IPS DF 6.9 (cell line): Measurements from ENCODE around the gene PCDHGA6.
"Not testable (repeated sequence)": the region's sequence is repeated elsewhere in the genome, so short reads cannot be mapped to it uniquely, and the experiment has no call there.

ENCODE experiments used
- DNase-seq: peaks from one replicate; pipeline ENCODE4 v3.0.0-alpha.2; 2013; ENCODE audit warnings: low read depth, low spot score
- H3K27ac ChIP-seq: one replicate; pipeline ENCODE4 v1.5.1; 2013; ENCODE audit warnings: low read length, control low read depth
- H3K27me3 ChIP-seq: 2 replicates; pipeline ENCODE4 v1.6.1; 2013; ENCODE audit warnings: mild to moderate bottlenecking, low read length; ENCODE audit not compliant: control insufficient read depth, insufficient read depth
- H3K36me3 ChIP-seq: 2 replicates; pipeline ENCODE4 v1.6.1; 2013; ENCODE audit warnings: low read length; ENCODE audit not compliant: control insufficient read depth, insufficient read depth
- H3K4me1 ChIP-seq: 2 replicates; pipeline ENCODE4 v1.6.1; 2013; ENCODE audit warnings: low read length; ENCODE audit not compliant: control insufficient read depth, insufficient read depth
- H3K4me3 ChIP-seq: 2 replicates; pipeline ENCODE4 v1.5.1; 2013; ENCODE audit warnings: mild to moderate bottlenecking, low read length
- H3K9me3 ChIP-seq: 2 replicates; pipeline ENCODE4 v1.6.1; 2013; ENCODE audit warnings: low read length, inconsistent platforms; ENCODE audit not compliant: control insufficient read depth, insufficient read depth
- WGBS: extraction: QIAGEN DNeasy Blood & Tissue Kit; methylation state at CpG from one replicate; pipeline ENCODE4 v1.1.7; 2013; ENCODE audit warnings: mixed read lengths, missing lambda C conversion rate; ENCODE audit not compliant: insufficient read length, insufficient coverage; 5-methylcytosine and 5-hydroxymethylcytosine counted together

PCDHGA6 gene

GRCh38 chr5:141343953-141344463, 29.7 kb upstream of the PCDHGA6 start:
- DNase-seq, result no peak
- Histone ChIP-seq H3K36me3 (no peaks in the 10 kb centered on the region), H3K4me1 (no peaks in the 10 kb centered on the region), H3K4me3 (no peak overlapping the region), H3K9me3 (peaks cover 2% of the 10 kb centered on the region), H3K27me3 (no peaks in the 10 kb centered on the region), H3K27ac (no peak overlapping the region)
- WGBS, result no CpG with 5 or more reads among the region's 31 CpGs

DNA sequence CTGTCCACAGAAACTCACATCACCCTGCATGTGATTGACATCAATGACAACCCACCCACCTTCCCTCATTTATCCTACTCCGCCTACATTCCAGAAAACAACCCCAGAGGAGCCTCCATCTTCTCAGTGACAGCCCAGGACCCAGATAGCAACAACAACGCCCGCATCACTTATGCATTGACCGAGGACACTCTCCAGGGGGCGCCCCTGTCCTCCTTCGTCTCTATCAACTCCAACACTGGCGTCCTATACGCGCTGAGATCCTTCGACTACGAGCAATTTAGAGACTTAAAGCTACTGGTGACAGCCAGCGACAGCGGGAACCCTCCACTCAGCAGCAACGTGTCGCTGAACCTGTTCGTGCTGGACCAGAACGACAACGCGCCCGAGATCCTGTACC, 28.4 kb upstream of the PCDHGA6 start:
- H3K9me3 ChIP-seq, result no peaks in the 10 kb centered on the region; the same call in 1 of the 2 replicates

DNA sequence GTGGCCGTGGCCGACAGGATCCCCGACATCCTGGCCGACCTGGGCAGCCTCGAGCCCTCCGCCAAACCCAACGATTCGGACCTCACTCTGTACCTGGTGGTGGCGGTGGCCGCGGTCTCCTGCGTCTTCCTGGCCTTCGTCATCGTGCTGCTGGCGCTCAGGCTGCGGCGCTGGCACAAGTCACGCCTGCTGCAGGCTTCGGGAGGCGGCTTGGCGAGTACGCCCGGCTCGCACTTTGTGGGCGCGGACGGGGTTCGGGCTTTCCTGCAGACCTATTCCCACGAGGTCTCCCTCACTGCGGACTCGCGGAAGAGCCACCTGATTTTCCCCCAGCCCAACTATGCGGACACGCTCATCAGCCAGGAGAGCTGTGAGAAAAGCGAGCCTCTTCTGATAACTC, 27.7 kb upstream of the PCDHGA6 start:
- H3K36me3 ChIP-seq, H3K4me1 ChIP-seq, DNase-seq, H3K27ac ChIP-seq, H3K27me3 ChIP-seq, H3K9me3 ChIP-seq, H3K4me3 ChIP-seq: not testable (repeated sequence)
- WGBS, result no CpG with 5 or more reads among the region's 35 CpGs

More for the DNA sequence above, 28.4 kb upstream of the PCDHGA6 start:
- no peak overlapping the region for H3K4me3 ChIP-seq
- H3K27ac ChIP-seq, result no peak overlapping the region
- no peaks in the 10 kb centered on the region for H3K27me3 ChIP-seq
- WGBS, result no CpG with 5 or more reads among the region's 20 CpGs
- DNase-seq, result no peak
- H3K4me1 ChIP-seq, result no peaks in the 10 kb centered on the region
- no peaks in the 10 kb centered on the region for H3K36me3 ChIP-seq

- Histone ChIP-seq H3K9me3 (no peaks in the 10 kb centered on the region; the same call in none of the 2 replicates), H3K27me3 (no peaks in the 10 kb centered on the region), H3K27ac (no peak within 1 kb of the TSS), H3K4me1 (no peaks in the 10 kb centered on the region), H3K36me3 (no peaks in the 10 kb centered on the region), H3K4me3 (no peak within 1 kb of the TSS; the same call in 1 of the 2 replicates)
- DNase-seq, result no peak
- over 99% methylated on average over 10 of the region's 29 CpGs for WGBS
Measured at GRCh38 chr5:141349917-141350619, 23.6 kb upstream of the PCDHGA6 start, which contains the start of gene PCDHGB1. Gene PCDHGB1 (plus strand): TSS chr5:141350099. CDS start chr5:141350261, 162 bp downstream.

DNA sequence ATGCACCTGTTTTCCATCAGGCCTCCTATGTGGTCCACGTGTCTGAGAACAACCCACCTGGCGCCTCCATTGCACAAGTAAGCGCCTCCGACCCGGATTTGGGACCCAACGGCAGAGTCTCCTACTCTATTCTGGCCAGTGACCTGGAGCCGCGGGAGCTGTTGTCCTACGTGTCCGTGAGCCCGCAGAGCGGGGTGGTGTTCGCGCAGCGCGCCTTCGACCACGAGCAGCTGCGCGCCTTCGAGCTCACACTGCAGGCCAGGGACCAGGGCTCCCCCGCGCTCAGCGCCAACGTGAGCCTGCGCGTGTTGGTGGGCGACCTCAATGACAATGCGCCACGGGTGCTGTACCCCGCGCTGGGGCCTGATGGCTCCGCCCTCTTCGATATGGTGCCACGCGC, 22.1 kb upstream of the PCDHGA6 start:
- Histone ChIP-seq H3K27ac (no peak overlapping the region), H3K4me3 (no peak overlapping the region), H3K27me3 (no peaks in the 10 kb centered on the region), H3K4me1 (no peaks in the 10 kb centered on the region), H3K36me3 (no peaks in the 10 kb centered on the region), H3K9me3 (no peaks in the 10 kb centered on the region; the same call in none of the 2 replicates)
- DNase-seq, result no peak
- no CpG with 5 or more reads among the region's 36 CpGs for WGBS

- no peak for DNase-seq
- no peaks in the 10 kb centered on the region; the same call in none of the 2 replicates for H3K9me3 ChIP-seq
- WGBS, result no CpG with 5 or more reads among the region's 29 CpGs
- no peaks in the 10 kb centered on the region for H3K27me3 ChIP-seq
- H3K4me1 ChIP-seq, result no peaks in the 10 kb centered on the region
- H3K36me3 ChIP-seq, result no peaks in the 10 kb centered on the region
- H3K27ac ChIP-seq, result no peak within 1 kb of the TSS
- no peak within 1 kb of the TSS for H3K4me3 ChIP-seq
Measured at GRCh38 chr5:141354900-141355469, 18.7 kb upstream of the PCDHGA6 start, which contains the start of gene PCDHGA4. Gene PCDHGA4 (plus strand): TSS chr5:141355021. CDS start chr5:141355108, 87 bp downstream.

GRCh38 chr5:141355641-141356040, 18.1 kb upstream of the PCDHGA6 start:
- no peaks in the 10 kb centered on the region for H3K36me3 ChIP-seq
- no peak overlapping the region for H3K4me3 ChIP-seq
- H3K27ac ChIP-seq, result no peak overlapping the region
- DNase-seq, result no peak
- peaks cover under 1% of the 10 kb centered on the region for H3K9me3 ChIP-seq
- WGBS, result no CpG with 5 or more reads among the region's 24 CpGs
- H3K27me3 ChIP-seq, result no peaks in the 10 kb centered on the region
- H3K4me1 ChIP-seq, result no peaks in the 10 kb centered on the region

DNA sequence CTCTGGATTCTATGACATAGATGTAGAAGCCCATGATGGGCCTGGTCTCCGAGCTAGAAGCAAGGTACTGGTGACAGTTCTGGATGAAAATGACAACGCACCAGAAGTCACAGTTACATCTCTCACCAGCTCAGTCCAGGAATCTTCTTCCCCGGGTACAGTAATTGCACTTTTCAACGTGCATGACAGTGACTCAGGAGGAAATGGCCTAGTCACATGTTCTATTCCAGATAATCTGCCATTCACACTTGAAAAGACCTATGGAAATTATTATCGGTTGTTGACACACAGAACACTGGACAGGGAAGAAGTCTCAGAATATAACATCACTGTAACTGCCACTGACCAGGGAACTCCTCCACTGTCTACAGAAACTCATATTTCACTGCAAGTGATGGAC, 17.6 kb upstream of the PCDHGA6 start:
- Histone ChIP-seq H3K9me3 (peaks cover 2% of the 10 kb centered on the region; the same call in 1 of the 2 replicates), H3K27me3 (no peaks in the 10 kb centered on the region), H3K4me3 (no peak overlapping the region), H3K4me1 (no peaks in the 10 kb centered on the region), H3K36me3 (no peaks in the 10 kb centered on the region), H3K27ac (no peak overlapping the region)
- no peak for DNase-seq
- WGBS, result no CpG with 5 or more reads among the region's 5 CpGs

DNA sequence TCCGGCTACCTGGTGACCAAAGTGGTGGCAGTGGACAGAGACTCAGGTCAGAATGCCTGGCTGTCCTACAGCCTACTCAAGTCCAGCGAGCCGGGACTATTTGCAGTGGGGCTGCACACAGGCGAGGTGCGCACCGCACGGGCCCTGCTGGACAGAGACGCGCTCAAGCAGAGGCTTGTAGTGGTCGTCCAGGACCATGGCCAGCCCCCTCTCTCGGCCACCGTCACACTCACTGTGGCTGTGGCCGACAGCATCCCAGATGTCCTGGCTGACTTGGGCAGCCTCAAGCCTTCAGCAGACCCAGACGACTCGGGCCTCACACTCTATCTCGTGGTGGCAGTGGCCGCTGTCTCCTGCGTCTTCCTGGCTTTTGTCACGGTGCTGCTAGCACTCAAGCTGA, 16.7 kb upstream of the PCDHGA6 start:
- Histone ChIP-seq H3K27ac (no peak overlapping the region), H3K4me1 (no peaks in the 10 kb centered on the region), H3K27me3 (no peaks in the 10 kb centered on the region), H3K36me3 (no peaks in the 10 kb centered on the region), H3K9me3 (0 out of 2 replicates have a peak, but pooled peaks cover 2% of the 10 kb centered on the region), H3K4me3 (no peak overlapping the region)
- no peak for DNase-seq
- no CpG with 5 or more reads among the region's 19 CpGs for WGBS

DNA sequence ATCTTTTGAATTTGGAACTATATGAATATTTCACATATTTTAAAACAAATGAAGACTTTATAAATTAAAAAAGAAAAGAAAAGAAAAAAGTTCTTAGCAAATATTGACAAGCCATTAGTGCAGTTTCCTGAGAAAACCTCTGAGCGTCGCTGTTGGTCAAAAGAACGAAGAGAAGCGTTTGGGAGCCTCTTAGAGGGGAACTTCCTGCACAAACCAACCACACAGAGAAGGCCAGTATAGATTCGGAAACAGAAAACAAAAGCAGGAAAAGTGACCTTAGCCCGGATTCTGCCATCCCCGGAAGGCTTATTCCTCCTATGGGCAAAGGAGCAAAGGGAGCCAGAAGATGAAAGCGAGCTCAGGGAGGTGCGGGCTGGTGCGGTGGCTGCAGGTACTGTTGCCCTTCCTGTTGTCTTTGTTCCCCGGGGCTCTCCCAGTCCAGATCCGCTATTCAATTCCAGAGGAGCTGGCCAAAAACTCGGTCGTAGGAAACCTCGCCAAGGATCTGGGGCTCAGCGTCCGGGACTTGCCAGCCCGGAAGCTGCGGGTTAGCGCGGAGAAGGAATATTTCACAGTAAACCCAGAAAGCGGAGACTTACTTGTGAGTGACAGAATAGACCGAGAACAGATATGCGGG, 13.8 kb upstream of the PCDHGA6 start, which contains the start of gene PCDHGB2:
Gene PCDHGB2, plus strand, starts transcription at position 205 of the 637 bp plus-strand sequence. Its CDS starts 142 bp downstream, at position 347.
- Histone ChIP-seq H3K27ac (no peak within 1 kb of the TSS), H3K36me3 (peaks cover 4% of the 10 kb centered on the region), H3K4me3 (no peak within 1 kb of the TSS), H3K27me3 (no peaks in the 10 kb centered on the region), H3K9me3 (peaks cover 7% of the 10 kb centered on the region), H3K4me1 (no peaks in the 10 kb centered on the region)
- no peak for DNase-seq
- WGBS, result no CpG with 5 or more reads among the region's 24 CpGs
